HL-60 (cell line): Measurements from ENCODE around the gene RPS24.

Experiments used
- DNase-seq, 2 experiments: peaks; one replicate each; pipeline ENCODE4 v3.0.0-alpha.2; 2010 to 2020; ENCODE audit warnings: low read depth in 1 of 2, low spot score in 1 of 2
- H3K27ac ChIP-seq: fragments of 250-450 bp; sonication (Bioruptor Pico); replicated peaks from 2 replicates; pipeline ENCODE4 v1.5.1; 2020; ENCODE audit warnings: mild to moderate bottlenecking, moderate library complexity
- H3K27me3 ChIP-seq: fragments of 250-450 bp; sonication (Bioruptor Pico); 2 replicates; pipeline ENCODE4 v1.5.1; 2021; ENCODE audit warnings: mild to moderate bottlenecking, moderate library complexity; ENCODE audit not compliant: insufficient read depth, poor library complexity, severe bottlenecking
- H3K4me3 ChIP-seq: replicated peaks from 2 replicates; pipeline ENCODE4 v1.5.1; 2011; ENCODE audit warnings: mild to moderate bottlenecking, control low read depth, low read length; ENCODE audit not compliant: insufficient read depth
- GABPA ChIP-seq: IDR thresholded peaks from 2 replicates; pipeline ENCODE4 v1.6.1; 2012; ENCODE audit warnings: low read depth
- POLR2AphosphoS5 ChIP-seq: IDR thresholded peaks from 2 replicates; pipeline ENCODE4 v1.6.1; 2012; ENCODE audit warnings: low read depth
- SPI1 ChIP-seq: IDR thresholded peaks from 2 replicates; pipeline ENCODE4 v1.6.1; 2012; ENCODE audit warnings: low read depth, mild to moderate bottlenecking, borderline replicate concordance
- TF ChIP-seq, protein P1 (sequence below): IDR thresholded peaks from one replicate; pipeline ENCODE4 v1.5.1; 2011; ENCODE audit warnings: low read length, control low read depth, inconsistent platforms; ENCODE audit not compliant: insufficient read depth
- TF ChIP-seq, protein P2 (sequence below): IDR thresholded peaks from 2 replicates; pipeline ENCODE4 v1.6.1; 2012; ENCODE audit warnings: low read depth; ENCODE audit not compliant: insufficient replicate concordance

The RPS24 gene

DNA sequence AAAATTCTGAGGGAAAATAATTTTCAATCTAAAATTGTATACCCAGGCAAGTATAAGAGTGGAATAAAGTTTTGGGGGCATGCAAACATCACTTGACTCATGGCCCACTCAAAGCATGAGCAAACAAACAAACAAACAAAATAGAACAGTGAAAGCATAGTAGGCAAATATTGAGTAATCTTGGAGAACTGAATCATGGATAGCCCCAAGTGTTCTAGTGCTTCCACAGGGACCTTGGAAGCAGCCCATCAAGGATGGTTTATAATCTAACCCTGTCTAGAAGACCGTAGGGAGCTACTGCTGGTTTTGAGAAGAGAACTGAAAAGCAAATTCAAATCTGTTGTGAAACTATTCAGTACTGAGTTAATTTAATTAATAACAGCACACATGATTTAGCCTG is 26.5 kb upstream of the RPS24 start:
- TF ChIP-seq GABPA (no peak), SPI1 (no peak), POLR2AphosphoS5 (no peak)
- TF ChIP-seq, protein P1, sequence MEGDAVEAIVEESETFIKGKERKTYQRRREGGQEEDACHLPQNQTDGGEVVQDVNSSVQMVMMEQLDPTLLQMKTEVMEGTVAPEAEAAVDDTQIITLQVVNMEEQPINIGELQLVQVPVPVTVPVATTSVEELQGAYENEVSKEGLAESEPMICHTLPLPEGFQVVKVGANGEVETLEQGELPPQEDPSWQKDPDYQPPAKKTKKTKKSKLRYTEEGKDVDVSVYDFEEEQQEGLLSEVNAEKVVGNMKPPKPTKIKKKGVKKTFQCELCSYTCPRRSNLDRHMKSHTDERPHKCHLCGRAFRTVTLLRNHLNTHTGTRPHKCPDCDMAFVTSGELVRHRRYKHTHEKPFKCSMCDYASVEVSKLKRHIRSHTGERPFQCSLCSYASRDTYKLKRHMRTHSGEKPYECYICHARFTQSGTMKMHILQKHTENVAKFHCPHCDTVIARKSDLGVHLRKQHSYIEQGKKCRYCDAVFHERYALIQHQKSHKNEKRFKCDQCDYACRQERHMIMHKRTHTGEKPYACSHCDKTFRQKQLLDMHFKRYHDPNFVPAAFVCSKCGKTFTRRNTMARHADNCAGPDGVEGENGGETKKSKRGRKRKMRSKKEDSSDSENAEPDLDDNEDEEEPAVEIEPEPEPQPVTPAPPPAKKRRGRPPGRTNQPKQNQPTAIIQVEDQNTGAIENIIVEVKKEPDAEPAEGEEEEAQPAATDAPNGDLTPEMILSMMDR, result no peak
- TF ChIP-seq, protein P2, sequence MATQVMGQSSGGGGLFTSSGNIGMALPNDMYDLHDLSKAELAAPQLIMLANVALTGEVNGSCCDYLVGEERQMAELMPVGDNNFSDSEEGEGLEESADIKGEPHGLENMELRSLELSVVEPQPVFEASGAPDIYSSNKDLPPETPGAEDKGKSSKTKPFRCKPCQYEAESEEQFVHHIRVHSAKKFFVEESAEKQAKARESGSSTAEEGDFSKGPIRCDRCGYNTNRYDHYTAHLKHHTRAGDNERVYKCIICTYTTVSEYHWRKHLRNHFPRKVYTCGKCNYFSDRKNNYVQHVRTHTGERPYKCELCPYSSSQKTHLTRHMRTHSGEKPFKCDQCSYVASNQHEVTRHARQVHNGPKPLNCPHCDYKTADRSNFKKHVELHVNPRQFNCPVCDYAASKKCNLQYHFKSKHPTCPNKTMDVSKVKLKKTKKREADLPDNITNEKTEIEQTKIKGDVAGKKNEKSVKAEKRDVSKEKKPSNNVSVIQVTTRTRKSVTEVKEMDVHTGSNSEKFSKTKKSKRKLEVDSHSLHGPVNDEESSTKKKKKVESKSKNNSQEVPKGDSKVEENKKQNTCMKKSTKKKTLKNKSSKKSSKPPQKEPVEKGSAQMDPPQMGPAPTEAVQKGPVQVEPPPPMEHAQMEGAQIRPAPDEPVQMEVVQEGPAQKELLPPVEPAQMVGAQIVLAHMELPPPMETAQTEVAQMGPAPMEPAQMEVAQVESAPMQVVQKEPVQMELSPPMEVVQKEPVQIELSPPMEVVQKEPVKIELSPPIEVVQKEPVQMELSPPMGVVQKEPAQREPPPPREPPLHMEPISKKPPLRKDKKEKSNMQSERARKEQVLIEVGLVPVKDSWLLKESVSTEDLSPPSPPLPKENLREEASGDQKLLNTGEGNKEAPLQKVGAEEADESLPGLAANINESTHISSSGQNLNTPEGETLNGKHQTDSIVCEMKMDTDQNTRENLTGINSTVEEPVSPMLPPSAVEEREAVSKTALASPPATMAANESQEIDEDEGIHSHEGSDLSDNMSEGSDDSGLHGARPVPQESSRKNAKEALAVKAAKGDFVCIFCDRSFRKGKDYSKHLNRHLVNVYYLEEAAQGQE, result no peak

DNA sequence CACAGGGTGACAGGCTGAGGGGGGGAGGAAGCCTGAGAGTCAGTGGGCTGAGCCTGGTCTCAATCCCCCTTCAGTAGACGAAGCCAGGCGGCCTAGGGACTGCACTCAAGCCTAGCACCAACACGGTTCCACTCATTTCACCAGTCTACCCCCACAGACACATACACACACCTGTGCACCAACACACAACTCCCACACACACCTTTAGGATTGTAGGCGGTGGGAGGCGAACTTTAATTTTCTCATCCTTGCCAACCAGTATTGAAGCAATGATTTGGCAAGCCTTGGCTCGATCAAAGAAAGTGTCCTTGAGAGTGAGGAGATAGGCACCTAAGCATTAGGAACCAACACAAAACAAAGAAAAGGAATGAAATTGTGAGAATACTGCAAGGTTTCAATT is 24.0 kb upstream of the RPS24 start:
- TF ChIP-seq, protein P2, result no peak
- TF ChIP-seq POLR2AphosphoS5 (no peak), GABPA (no peak), SPI1 (no peak)
- TF ChIP-seq, protein P1, result no peak
- Histone ChIP-seq H3K27me3 (no peaks in the 10 kb centered on the region), H3K4me3 (no peak overlapping the region), H3K27ac (no peak overlapping the region)
- no peak for DNase-seq

More for the DNA sequence above, 26.5 kb upstream of the RPS24 start:
- DNase-seq, result no peak
- no peaks in the 10 kb centered on the region for H3K27me3 ChIP-seq
- H3K27ac ChIP-seq, result no peak overlapping the region
- H3K4me3 ChIP-seq, result no peak overlapping the region

DNA sequence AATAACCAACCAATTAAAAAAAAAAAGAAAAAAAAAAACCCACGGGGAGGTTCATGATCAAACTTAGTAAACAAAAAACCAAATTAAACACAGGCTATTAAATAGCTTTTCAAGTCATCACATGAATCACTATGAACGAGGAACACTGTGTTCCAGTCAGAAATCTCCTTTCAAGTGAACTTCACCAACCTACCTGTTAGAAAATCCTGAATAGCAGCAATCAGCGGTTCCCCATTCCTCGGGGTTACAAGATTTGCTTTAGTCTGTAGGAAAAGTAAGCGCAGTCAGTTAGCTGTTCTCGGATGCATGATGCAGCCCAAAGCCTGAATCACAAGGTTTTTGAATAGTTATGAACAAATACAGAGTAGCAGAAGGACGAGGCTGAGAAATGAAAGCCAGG is 23.4 kb upstream of the RPS24 start:
- TF ChIP-seq POLR2AphosphoS5, result no peak
- TF ChIP-seq SPI1, result no peak
- no peak for TF ChIP-seq GABPA
- TF ChIP-seq, protein P2, result no peak
- TF ChIP-seq, protein P1, result no peak
- DNase-seq, result no peak
- Histone ChIP-seq H3K27me3 (no peaks in the 10 kb centered on the region), H3K4me3 (no peak overlapping the region), H3K27ac (no peak overlapping the region)
